Measurements from ENCODE around the gene NEURL3.

The NEURL3 gene

DNA sequence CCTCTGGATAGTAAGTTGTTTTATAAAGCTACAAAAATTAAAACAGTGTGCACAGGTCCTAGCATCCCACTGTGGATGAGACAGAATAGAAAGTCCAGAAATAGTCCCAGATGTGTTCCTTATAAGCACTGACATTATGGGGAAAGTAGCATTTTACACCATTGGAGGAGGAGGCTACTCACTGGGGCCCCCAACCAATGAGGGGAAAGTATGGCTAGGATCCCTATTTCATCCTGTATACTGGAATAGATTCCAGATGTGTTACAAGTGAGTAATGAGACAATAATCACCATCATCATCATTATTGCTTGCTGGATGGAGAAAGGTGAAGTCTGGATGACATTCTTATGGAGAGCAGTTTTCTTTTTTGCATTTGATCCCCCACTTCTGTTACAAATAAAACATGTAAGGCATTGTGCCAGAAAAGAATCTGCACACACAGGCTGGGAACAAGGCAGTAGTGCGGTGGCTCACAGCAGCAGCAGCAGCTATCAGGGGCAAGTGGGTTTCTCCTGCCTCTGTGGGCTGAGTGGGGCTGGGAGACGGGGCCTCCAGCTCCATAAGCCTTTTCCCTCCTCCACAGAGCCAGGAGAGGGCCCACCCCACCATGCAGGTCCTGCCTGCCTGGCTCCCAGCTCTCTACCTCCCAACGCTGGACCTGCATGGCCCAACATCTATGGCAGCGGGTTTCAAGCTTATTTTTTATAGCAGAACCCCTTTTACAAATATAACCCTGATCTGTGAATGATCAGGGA, 36.4 kb upstream of the NEURL3 start:
- TF ChIP-seq, protein P1, sequence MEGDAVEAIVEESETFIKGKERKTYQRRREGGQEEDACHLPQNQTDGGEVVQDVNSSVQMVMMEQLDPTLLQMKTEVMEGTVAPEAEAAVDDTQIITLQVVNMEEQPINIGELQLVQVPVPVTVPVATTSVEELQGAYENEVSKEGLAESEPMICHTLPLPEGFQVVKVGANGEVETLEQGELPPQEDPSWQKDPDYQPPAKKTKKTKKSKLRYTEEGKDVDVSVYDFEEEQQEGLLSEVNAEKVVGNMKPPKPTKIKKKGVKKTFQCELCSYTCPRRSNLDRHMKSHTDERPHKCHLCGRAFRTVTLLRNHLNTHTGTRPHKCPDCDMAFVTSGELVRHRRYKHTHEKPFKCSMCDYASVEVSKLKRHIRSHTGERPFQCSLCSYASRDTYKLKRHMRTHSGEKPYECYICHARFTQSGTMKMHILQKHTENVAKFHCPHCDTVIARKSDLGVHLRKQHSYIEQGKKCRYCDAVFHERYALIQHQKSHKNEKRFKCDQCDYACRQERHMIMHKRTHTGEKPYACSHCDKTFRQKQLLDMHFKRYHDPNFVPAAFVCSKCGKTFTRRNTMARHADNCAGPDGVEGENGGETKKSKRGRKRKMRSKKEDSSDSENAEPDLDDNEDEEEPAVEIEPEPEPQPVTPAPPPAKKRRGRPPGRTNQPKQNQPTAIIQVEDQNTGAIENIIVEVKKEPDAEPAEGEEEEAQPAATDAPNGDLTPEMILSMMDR (IDR thresholded peaks at IDR 0.05; ENCODE audit: low read depth, low read length) = no peak
- TF ChIP-seq, protein P2, sequence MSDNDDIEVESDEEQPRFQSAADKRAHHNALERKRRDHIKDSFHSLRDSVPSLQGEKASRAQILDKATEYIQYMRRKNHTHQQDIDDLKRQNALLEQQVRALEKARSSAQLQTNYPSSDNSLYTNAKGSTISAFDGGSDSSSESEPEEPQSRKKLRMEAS (IDR thresholded peaks at IDR 0.05; ENCODE audit: low read depth, low read length) = no peak
- TF ChIP-seq POLR2A (IDR thresholded peaks at IDR 0.05; ENCODE audit: extremely low read depth, insufficient read length) (no peak), MYC (IDR thresholded peaks at IDR 0.05; ENCODE audit: low read depth, low read length) (no peak)
- DNase-seq (ENCODE audit: low read depth) = no peak

DNA sequence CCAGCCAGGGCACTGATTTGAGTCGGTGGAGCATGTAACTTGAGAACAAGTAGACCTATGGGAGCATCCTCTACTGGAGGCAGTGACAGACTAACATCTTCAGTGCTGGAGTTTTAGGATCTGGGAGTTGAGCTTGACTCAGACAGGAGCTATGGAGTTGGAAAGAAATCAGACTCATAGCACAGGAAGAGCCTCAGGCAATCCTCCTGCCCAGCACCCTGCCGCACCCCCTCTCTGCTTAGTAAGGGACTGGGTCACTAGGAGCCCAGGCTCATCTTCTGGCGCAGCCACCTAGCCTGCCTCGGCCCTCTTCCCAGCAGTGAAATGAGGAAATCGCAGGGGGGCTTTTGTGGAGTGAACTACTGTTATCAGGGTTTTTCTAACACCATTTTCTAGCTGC, 35.0 kb upstream of the NEURL3 start:
- no peak for TF ChIP-seq MYC (IDR thresholded peaks at IDR 0.05; ENCODE audit: low read depth, low read length)
- TF ChIP-seq, protein P1 (IDR thresholded peaks at IDR 0.05; ENCODE audit: low read depth, low read length) = no peak
- TF ChIP-seq, protein P2 (IDR thresholded peaks at IDR 0.05; ENCODE audit: low read depth, low read length) = no peak
- TF ChIP-seq POLR2A (IDR thresholded peaks at IDR 0.05; ENCODE audit: extremely low read depth, insufficient read length) = no peak
- H3K4me3 ChIP-seq (ENCODE audit: low read depth, low read length) = no peak overlapping the region
- no peak for DNase-seq (ENCODE audit: low read depth)

More for the DNA sequence above, 36.4 kb upstream of the NEURL3 start:
- no peak overlapping the region for H3K4me3 ChIP-seq (ENCODE audit: low read depth, low read length)

GRCh38 chr2:96539215-96539920, 34.2 kb upstream of the NEURL3 start:
- H3K4me3 ChIP-seq (ENCODE audit: low read depth, low read length) = no peak overlapping the region
- DNase-seq (ENCODE audit: low read depth) = no peak
- TF ChIP-seq, protein P2 (IDR thresholded peaks at IDR 0.05; ENCODE audit: low read depth, low read length) = no peak
- TF ChIP-seq, protein P1 (IDR thresholded peaks at IDR 0.05; ENCODE audit: low read depth, low read length) = no peak
- TF ChIP-seq POLR2A (IDR thresholded peaks at IDR 0.05; ENCODE audit: extremely low read depth, insufficient read length) (no peak), MYC (IDR thresholded peaks at IDR 0.05; ENCODE audit: low read depth, low read length) (no peak)

DNA sequence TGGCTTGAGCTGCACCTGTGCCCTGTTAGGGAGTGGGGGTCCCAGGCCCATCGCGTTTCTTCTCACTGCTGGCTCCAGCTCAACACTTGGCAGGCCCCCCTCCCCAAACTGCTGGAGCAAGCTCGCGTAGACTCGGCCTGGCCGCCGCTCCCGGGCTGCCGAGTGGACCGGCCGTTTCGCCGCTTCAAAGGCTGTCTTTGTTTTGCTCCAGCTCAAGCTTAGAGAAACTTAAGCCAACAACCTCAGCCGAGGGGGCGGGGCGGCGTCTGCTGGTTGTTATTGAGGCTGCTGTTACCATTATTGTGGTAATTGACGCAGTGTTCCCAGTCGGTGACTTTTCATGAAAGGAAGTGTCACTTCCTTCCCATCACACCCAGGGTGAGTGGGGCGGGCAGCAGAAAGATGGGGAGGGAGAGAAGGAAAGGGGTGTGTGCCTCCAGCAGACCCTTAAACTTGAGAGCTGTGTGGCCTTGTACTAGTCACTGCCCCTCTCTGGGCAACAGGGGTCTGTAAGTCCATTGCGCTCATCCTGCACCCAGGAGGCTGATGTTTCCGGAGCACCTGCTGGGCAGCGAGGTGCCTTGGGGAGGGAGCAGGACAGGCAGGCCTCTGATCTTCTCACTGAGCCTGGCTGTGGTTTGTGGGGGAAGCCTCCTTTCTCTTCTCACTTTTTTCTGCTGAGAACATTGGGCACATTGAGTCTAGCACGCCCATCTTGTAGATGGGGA, 33.5 kb upstream of the NEURL3 start:
- H3K4me3 ChIP-seq (ENCODE audit: low read depth, low read length) = peak overlapping the region; percentile 65
- peak; percentile 46 for DNase-seq (ENCODE audit: low read depth)
- TF ChIP-seq, protein P1 (IDR thresholded peaks at IDR 0.05; ENCODE audit: low read depth, low read length) = no peak
- TF ChIP-seq, protein P2 (IDR thresholded peaks at IDR 0.05; ENCODE audit: low read depth, low read length) = no peak
- TF ChIP-seq POLR2A (IDR thresholded peaks at IDR 0.05; ENCODE audit: extremely low read depth, insufficient read length) (no peak), MYC (IDR thresholded peaks at IDR 0.05; ENCODE audit: low read depth, low read length) (no peak)

GRCh38 chr2:96537734-96538486, 32.8 kb upstream of the NEURL3 start:
- TF ChIP-seq MYC (IDR thresholded peaks at IDR 0.05; ENCODE audit: low read depth, low read length) (no peak), POLR2A (IDR thresholded peaks at IDR 0.05; ENCODE audit: extremely low read depth, insufficient read length) (no peak)
- TF ChIP-seq, protein P1 (IDR thresholded peaks at IDR 0.05; ENCODE audit: low read depth, low read length) = no peak
- TF ChIP-seq, protein P2 (IDR thresholded peaks at IDR 0.05; ENCODE audit: low read depth, low read length) = no peak
- peak; percentile 43 for DNase-seq (ENCODE audit: low read depth)
- H3K4me3 ChIP-seq (ENCODE audit: low read depth, low read length) = peak overlapping the region; percentile 65
